ENCODE data around the gene COL21A1. TPM values are rescaled to one million over a fixed set of nuclear protein-coding genes. Genes with fewer than 3 reads are reported as not detected.

Gene COL21A1
- total and polyA plus RNA-seq, 4 donors = 1.6 to 105 (median 6.3) TPM

GRCh38 chr6:56037601-56038000 lies 209.8 kb downstream of the COL21A1 start:
- H3K9me3 ChIP-seq (ENCODE audit: control insufficient read depth in 4 of 4, insufficient read depth in 3 of 4, low read length in 3 of 4) = no peaks in the 10 kb centered on the region
- no peak overlapping the region for H3K27ac ChIP-seq (ENCODE audit: low read depth in 1 of 2, low read length in 1 of 2)
- TF ChIP-seq CTCF (IDR thresholded peaks at IDR 0.05; ENCODE audit: control extremely low read depth, extremely low read depth) = no peak
- H3K9ac ChIP-seq (ENCODE audit: insufficient read depth in 1 of 2, low read length in 2 of 2) = no peak overlapping the region
- peaks cover 0 to 23% (median 3%) of the 10 kb centered on the region in 5 donors for H3K4me1 ChIP-seq (ENCODE audit: control insufficient read depth in 5 of 5, insufficient read depth in 5 of 5, low read length in 5 of 5)
- no peaks in the 10 kb centered on the region for H3K36me3 ChIP-seq (ENCODE audit: control insufficient read depth in 4 of 4, insufficient read depth in 4 of 4, low read length in 4 of 4)
- H3K27me3 ChIP-seq (ENCODE audit: control insufficient read depth in 3 of 3, insufficient read depth in 3 of 3, low read length in 2 of 3) = no peaks in the 10 kb centered on the region
- no peak overlapping the region for H3K4me3 ChIP-seq
- 39 to 73% methylated on average over 1 of the region's 1 CpG for WGBS, 2 donors
- no peak for ATAC-seq (ENCODE audit: insufficient read depth, low FRiP score)
- peak in 1 of 3 donors; percentile 32 for DNase-seq

- Histone ChIP-seq H3K36me3 (ENCODE audit: control insufficient read depth in 4 of 4, insufficient read depth in 4 of 4, low read length in 4 of 4) (no peaks in the 10 kb centered on the region), H3K9me3 (ENCODE audit: control insufficient read depth in 4 of 4, insufficient read depth in 3 of 4, low read length in 3 of 4) (no peaks in the 10 kb centered on the region), H3K27me3 (ENCODE audit: control insufficient read depth in 3 of 3, insufficient read depth in 3 of 3, low read length in 2 of 3) (no peaks in the 10 kb centered on the region), H3K27ac (ENCODE audit: low read depth in 1 of 2, low read length in 1 of 2) (no peak overlapping the region), H3K4me1 (ENCODE audit: control insufficient read depth in 5 of 5, insufficient read depth in 5 of 5, low read length in 5 of 5) (peaks cover 0 to 23% (median 3%) of the 10 kb centered on the region in 5 donors), H3K9ac (ENCODE audit: insufficient read depth in 1 of 2, low read length in 2 of 2) (no peak overlapping the region), H3K4me3 (no peak overlapping the region)
- ATAC-seq (ENCODE audit: insufficient read depth, low FRiP score) (no peak), DNase-seq (peak in 2 of 3 donors; percentile 48 to 55)
- no peak for TF ChIP-seq CTCF (IDR thresholded peaks at IDR 0.05; ENCODE audit: control extremely low read depth, extremely low read depth)
- WGBS, 2 donors = 53 to 67% methylated on average over 1 of the region's 1 CpG
Measured at GRCh38 chr6:56036916-56037600, 210.3 kb downstream of the COL21A1 start.

- no peak for ATAC-seq (ENCODE audit: insufficient read depth, low FRiP score)
- H3K9ac ChIP-seq (ENCODE audit: insufficient read depth in 1 of 2, low read length in 2 of 2) = no peak overlapping the region
- H3K9me3 ChIP-seq (ENCODE audit: control insufficient read depth in 4 of 4, insufficient read depth in 3 of 4, low read length in 3 of 4) = no peaks in the 10 kb centered on the region
- H3K4me1 ChIP-seq (ENCODE audit: control insufficient read depth in 5 of 5, insufficient read depth in 5 of 5, low read length in 5 of 5) = peaks cover 0 to 8% (median 3%) of the 10 kb centered on the region in 5 donors
- 93 to 95% methylated on average over 2 of the region's 2 CpGs for WGBS, 2 donors
- no peak overlapping the region for H3K27ac ChIP-seq (ENCODE audit: low read depth in 1 of 2, low read length in 1 of 2)
- peak in 1 of 3 donors; percentile 24 for DNase-seq
- TF ChIP-seq CTCF (IDR thresholded peaks at IDR 0.05; ENCODE audit: control extremely low read depth, extremely low read depth) = no peak
- H3K36me3 ChIP-seq (ENCODE audit: control insufficient read depth in 4 of 4, insufficient read depth in 4 of 4, low read length in 4 of 4) = no peaks in the 10 kb centered on the region
- H3K4me3 ChIP-seq = no peak overlapping the region
- no peaks in the 10 kb centered on the region for H3K27me3 ChIP-seq (ENCODE audit: control insufficient read depth in 3 of 3, insufficient read depth in 3 of 3, low read length in 2 of 3)
Measured at GRCh38 chr6:56033401-56033800, 214.0 kb downstream of the COL21A1 start.

All from lung (tissue), 12 donors.